HepG2 (cell line): ENCODE data around the gene FSD1. TPM values are rescaled to one million over a fixed set of nuclear protein-coding genes. Genes with fewer than 3 reads are reported as not detected.

ENCODE experiments used
- CBX5 ChIP-seq: sonication (generic); formaldehyde crosslinking; IDR thresholded peaks from 2 replicates; pipeline ENCODE4 v1.4.0; 2020; ENCODE audit warnings: missing genetic modification reagents, borderline replicate concordance
- CHCHD3 ChIP-seq: sonication (generic); formaldehyde crosslinking; IDR thresholded peaks from 2 replicates; pipeline ENCODE4 v1.8.0; 2022; ENCODE audit warnings: mild to moderate bottlenecking, missing genetic modification reagents, moderate library complexity
- RBM22 ChIP-seq: fragments of 200-400 bp; formaldehyde crosslinking; optimal IDR thresholded peaks from 2 replicates; pipeline ENCODE3; 2017; ENCODE audit warnings: mild to moderate bottlenecking, low read length, moderate library complexity
- RBM39 ChIP-seq: fragments of 200-400 bp; formaldehyde crosslinking; IDR thresholded peaks from one replicate; pipeline ENCODE4 v1.6.1; 2018; ENCODE audit warnings: antibody characterized with exemption, mild to moderate bottlenecking, low read depth, low read length; ENCODE audit not compliant: poor library complexity, severe bottlenecking
- ZC3H4 ChIP-seq: sonication (generic); formaldehyde crosslinking; IDR thresholded peaks from 2 replicates; pipeline ENCODE4 v1.4.0; 2020; ENCODE audit warnings: missing genetic modification reagents, borderline replicate concordance
- ZMYM2 ChIP-seq: sonication (generic); formaldehyde crosslinking; IDR thresholded peaks from 2 replicates; pipeline ENCODE4 v1.8.0; 2022; ENCODE audit warnings: mild to moderate bottlenecking, missing genetic modification reagents
- ZNF20 ChIP-seq: sonication (generic); formaldehyde crosslinking; IDR thresholded peaks from 2 replicates; pipeline ENCODE4 v1.4.0; 2020; ENCODE audit warnings: mild to moderate bottlenecking, moderate library complexity, missing genetic modification reagents
- ZNF256 ChIP-seq: sonication (generic); formaldehyde crosslinking; conservative IDR thresholded peaks from 2 replicates; pipeline ENCODE4 v1.4.0; 2020; ENCODE audit warnings: missing genetic modification reagents
- ZNF260 ChIP-seq: sonication (generic); formaldehyde crosslinking; IDR thresholded peaks from 2 replicates; pipeline ENCODE4 v1.4.0; 2020; ENCODE audit warnings: missing genetic modification reagents, low read depth, mild to moderate bottlenecking, borderline replicate concordance
- ZNF430 ChIP-seq: sonication (generic); formaldehyde crosslinking; IDR thresholded peaks from 2 replicates; pipeline ENCODE4 v1.9.0; 2021; ENCODE audit warnings: mild to moderate bottlenecking, missing genetic modification reagents
- ZNF776 ChIP-seq: sonication (generic); formaldehyde crosslinking; IDR thresholded peaks from 2 replicates; pipeline ENCODE4 v1.4.0; 2020; ENCODE audit warnings: mild to moderate bottlenecking, missing genetic modification reagents
- ZSCAN9 ChIP-seq: IDR thresholded peaks from 2 replicates; pipeline ENCODE4 v1.6.1; 2016; ENCODE audit warnings: borderline replicate concordance
- polyA plus RNA-seq, 8 experiments: library from polyadenylated mRNA; depleted of rRNA in 3 of 8; stranded (reverse) in 7 of 8; unstranded in 1 of 8; fragments of >200 nt; fragmentation: Illumina TruSeq in 4 of 8; extraction: Trizol in 4 of 8; gene quantifications; 2 replicates each; pipeline versions ENCODE4 v1.2.1 to v1.2.3, GENCODE V29; 2011 to 2016; ENCODE audit warnings: low read depth in 4 of 8, missing spikeins in 1 of 8, mixed read lengths in 1 of 8; ENCODE audit not compliant: insufficient read depth in 1 of 8
- total RNA-seq, 5 experiments: library from RNA; depleted of rRNA; stranded (reverse); fragments of >200 nt; fragmentation: Illumina TruSeq; extraction: Trizol; gene quantifications; 2 replicates each; pipeline ENCODE4 v1.2.3, GENCODE V29; 2016; ENCODE audit warnings: low read depth in 1 of 5
- TF ChIP-seq, protein P1 (sequence below): sonication (generic); formaldehyde crosslinking; IDR thresholded peaks from 2 replicates; pipeline ENCODE4 v1.5.1; 2020; ENCODE audit warnings: mild to moderate bottlenecking, missing genetic modification reagents, moderate library complexity
- TF ChIP-seq, protein P2 (sequence below): sonication (generic); formaldehyde crosslinking; conservative IDR thresholded peaks from 2 replicates; pipeline ENCODE4 v1.4.0; 2020; ENCODE audit warnings: missing genetic modification reagents
- TF ChIP-seq, protein P3 (sequence below): sonication (generic); formaldehyde crosslinking; IDR thresholded peaks from 2 replicates; pipeline ENCODE4 v1.4.0; 2020; ENCODE audit warnings: missing genetic modification reagents, mild to moderate bottlenecking, borderline replicate concordance
- TF ChIP-seq, protein P4 (sequence below): sonication (generic); formaldehyde crosslinking; IDR thresholded peaks from 2 replicates; pipeline ENCODE4 v1.8.1; 2023; ENCODE audit warnings: mild to moderate bottlenecking, missing genetic modification reagents
- TF ChIP-seq, protein P5 (sequence below): sonication (generic); formaldehyde crosslinking; conservative IDR thresholded peaks from 2 replicates; pipeline ENCODE4 v1.4.0; 2020; ENCODE audit warnings: mild to moderate bottlenecking, missing genetic modification reagents, moderate library complexity

Gene FSD1
- total and polyA plus RNA-seq, 2 of the 13 experiments (the other 11 are each of a cell fraction or from before 2014, with no cell fraction given) = 0.29 to 0.66 TPM

DNA sequence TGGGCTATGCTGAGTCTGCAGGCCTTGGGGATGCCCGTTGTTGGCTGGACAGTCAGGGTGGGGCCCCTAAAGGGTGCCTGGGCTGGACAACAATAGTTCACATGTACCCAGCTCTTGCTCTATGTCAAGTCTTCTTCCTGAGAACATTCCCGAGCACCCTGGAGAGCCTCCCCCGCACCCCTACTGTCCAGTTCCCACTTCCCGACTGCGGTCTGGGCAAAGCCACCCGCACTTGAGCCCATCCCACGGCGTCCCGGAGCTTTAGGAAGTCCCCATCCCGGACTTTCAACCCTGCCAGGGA, 37.9 kb downstream of the FSD1 start (continued):
- TF ChIP-seq, protein P1, sequence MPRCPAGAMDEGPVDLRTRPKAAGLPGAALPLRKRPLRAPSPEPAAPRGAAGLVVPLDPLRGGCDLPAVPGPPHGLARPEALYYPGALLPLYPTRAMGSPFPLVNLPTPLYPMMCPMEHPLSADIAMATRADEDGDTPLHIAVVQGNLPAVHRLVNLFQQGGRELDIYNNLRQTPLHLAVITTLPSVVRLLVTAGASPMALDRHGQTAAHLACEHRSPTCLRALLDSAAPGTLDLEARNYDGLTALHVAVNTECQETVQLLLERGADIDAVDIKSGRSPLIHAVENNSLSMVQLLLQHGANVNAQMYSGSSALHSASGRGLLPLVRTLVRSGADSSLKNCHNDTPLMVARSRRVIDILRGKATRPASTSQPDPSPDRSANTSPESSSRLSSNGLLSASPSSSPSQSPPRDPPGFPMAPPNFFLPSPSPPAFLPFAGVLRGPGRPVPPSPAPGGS (CRISPR knock-in tag) = no peak
- TF ChIP-seq CHCHD3 (CRISPR knock-in tag) (no peak), ZSCAN9 (CRISPR knock-in tag) (peak; percentile 83; the same call in 1 of the 2 replicates), ZNF430 (CRISPR knock-in tag) (0 out of 2 replicates have a peak, but pooled peaks have one; percentile 82), CBX5 (CRISPR knock-in tag) (0 out of 2 replicates have a peak, but pooled peaks have one; percentile 15), RBM22 (peak; percentile 31), ZNF776 (CRISPR knock-in tag) (no peak), ZNF256 (CRISPR knock-in tag) (0 out of 2 replicates have a peak, but pooled peaks have one; percentile 37), ZMYM2 (CRISPR knock-in tag) (0 out of 2 replicates have a peak, but pooled peaks have one; percentile 71), ZC3H4 (CRISPR knock-in tag) (no peak), ZNF20 (CRISPR knock-in tag) (no peak), ZNF260 (CRISPR knock-in tag) (no peak), RBM39 (peak; percentile 45)
- TF ChIP-seq, protein P2, sequence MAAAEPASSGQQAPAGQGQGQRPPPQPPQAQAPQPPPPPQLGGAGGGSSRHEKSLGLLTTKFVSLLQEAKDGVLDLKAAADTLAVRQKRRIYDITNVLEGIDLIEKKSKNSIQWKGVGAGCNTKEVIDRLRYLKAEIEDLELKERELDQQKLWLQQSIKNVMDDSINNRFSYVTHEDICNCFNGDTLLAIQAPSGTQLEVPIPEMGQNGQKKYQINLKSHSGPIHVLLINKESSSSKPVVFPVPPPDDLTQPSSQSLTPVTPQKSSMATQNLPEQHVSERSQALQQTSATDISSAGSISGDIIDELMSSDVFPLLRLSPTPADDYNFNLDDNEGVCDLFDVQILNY (CRISPR knock-in tag) = no peak
- TF ChIP-seq, protein P3, sequence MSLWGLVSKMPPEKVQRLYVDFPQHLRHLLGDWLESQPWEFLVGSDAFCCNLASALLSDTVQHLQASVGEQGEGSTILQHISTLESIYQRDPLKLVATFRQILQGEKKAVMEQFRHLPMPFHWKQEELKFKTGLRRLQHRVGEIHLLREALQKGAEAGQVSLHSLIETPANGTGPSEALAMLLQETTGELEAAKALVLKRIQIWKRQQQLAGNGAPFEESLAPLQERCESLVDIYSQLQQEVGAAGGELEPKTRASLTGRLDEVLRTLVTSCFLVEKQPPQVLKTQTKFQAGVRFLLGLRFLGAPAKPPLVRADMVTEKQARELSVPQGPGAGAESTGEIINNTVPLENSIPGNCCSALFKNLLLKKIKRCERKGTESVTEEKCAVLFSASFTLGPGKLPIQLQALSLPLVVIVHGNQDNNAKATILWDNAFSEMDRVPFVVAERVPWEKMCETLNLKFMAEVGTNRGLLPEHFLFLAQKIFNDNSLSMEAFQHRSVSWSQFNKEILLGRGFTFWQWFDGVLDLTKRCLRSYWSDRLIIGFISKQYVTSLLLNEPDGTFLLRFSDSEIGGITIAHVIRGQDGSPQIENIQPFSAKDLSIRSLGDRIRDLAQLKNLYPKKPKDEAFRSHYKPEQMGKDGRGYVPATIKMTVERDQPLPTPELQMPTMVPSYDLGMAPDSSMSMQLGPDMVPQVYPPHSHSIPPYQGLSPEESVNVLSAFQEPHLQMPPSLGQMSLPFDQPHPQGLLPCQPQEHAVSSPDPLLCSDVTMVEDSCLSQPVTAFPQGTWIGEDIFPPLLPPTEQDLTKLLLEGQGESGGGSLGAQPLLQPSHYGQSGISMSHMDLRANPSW (CRISPR knock-in tag) = peak; percentile 38; the same call in 1 of the 2 replicates
- TF ChIP-seq, protein P4, sequence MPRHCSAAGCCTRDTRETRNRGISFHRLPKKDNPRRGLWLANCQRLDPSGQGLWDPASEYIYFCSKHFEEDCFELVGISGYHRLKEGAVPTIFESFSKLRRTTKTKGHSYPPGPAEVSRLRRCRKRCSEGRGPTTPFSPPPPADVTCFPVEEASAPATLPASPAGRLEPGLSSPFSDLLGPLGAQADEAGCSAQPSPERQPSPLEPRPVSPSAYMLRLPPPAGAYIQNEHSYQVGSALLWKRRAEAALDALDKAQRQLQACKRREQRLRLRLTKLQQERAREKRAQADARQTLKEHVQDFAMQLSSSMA (CRISPR knock-in tag) = peak; percentile 86; the same call in 1 of the 2 replicates
- TF ChIP-seq, protein P5, sequence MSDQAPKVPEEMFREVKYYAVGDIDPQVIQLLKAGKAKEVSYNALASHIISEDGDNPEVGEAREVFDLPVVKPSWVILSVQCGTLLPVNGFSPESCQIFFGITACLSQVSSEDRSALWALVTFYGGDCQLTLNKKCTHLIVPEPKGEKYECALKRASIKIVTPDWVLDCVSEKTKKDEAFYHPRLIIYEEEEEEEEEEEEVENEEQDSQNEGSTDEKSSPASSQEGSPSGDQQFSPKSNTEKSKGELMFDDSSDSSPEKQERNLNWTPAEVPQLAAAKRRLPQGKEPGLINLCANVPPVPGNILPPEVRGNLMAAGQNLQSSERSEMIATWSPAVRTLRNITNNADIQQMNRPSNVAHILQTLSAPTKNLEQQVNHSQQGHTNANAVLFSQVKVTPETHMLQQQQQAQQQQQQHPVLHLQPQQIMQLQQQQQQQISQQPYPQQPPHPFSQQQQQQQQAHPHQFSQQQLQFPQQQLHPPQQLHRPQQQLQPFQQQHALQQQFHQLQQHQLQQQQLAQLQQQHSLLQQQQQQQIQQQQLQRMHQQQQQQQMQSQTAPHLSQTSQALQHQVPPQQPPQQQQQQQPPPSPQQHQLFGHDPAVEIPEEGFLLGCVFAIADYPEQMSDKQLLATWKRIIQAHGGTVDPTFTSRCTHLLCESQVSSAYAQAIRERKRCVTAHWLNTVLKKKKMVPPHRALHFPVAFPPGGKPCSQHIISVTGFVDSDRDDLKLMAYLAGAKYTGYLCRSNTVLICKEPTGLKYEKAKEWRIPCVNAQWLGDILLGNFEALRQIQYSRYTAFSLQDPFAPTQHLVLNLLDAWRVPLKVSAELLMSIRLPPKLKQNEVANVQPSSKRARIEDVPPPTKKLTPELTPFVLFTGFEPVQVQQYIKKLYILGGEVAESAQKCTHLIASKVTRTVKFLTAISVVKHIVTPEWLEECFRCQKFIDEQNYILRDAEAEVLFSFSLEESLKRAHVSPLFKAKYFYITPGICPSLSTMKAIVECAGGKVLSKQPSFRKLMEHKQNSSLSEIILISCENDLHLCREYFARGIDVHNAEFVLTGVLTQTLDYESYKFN (CRISPR knock-in tag) = no peak
